GM21381 (cell line): ENCODE measurements around the gene FAM78B.

ENCODE experiments used
- ATAC-seq: cut with Tn5 transposase; IDR thresholded peaks from one replicate; pipeline ENCODE4 v1.9.1; 2021; ENCODE audit warnings: mild to moderate bottlenecking, moderate library complexity; ENCODE audit not compliant: unreplicated experiment

The FAM78B gene

GRCh38 chr1:166079276-166079675, 87.5 kb downstream of the FAM78B start:
- no peak for ATAC-seq

DNA sequence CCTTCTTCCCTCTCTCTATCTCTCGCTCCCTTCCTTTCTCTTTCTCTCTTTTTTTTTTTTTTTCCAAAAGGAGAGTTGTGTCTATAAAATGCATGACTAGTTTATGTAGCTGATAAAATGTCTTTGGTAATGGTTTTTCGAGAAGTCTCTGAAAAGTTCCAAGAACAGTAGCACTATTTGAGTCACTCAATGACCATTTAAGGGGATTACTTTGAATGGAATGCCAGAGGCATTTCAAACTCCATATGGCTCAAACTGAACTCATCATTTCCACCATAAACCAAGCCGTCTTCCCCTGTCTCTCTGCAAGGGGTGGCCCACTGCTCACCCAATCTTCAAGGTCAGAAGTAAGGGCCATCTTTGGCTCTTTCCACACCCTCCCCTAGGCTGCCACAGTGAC, 93.3 kb downstream of the FAM78B start:
- ATAC-seq: no peak

DNA sequence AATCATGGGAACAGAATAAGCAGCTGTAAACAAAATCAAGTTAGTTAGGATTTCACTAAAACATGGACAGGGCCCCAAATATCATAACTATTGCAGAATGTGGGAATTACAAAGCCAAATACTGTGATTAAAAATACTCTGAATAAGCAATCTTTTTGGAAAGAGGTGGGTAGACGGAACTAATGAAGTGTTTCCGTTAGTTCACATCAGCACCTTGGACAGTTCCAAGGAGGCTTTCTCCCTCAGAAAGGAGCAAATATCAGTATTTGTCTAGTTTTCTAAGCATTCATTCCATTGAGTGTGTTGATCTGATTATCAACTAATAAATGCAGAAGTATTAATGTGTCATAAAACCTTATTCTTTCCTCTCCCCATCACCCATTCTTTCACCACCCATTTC, 97.4 kb downstream of the FAM78B start:
- ATAC-seq: no peak

GRCh38 chr1:166066107-166066506, 100.7 kb downstream of the FAM78B start:
- ATAC-seq: no peak

- no peak for ATAC-seq
Observed at GRCh38 chr1:166064951-166065350, 101.8 kb downstream of the FAM78B start.

DNA sequence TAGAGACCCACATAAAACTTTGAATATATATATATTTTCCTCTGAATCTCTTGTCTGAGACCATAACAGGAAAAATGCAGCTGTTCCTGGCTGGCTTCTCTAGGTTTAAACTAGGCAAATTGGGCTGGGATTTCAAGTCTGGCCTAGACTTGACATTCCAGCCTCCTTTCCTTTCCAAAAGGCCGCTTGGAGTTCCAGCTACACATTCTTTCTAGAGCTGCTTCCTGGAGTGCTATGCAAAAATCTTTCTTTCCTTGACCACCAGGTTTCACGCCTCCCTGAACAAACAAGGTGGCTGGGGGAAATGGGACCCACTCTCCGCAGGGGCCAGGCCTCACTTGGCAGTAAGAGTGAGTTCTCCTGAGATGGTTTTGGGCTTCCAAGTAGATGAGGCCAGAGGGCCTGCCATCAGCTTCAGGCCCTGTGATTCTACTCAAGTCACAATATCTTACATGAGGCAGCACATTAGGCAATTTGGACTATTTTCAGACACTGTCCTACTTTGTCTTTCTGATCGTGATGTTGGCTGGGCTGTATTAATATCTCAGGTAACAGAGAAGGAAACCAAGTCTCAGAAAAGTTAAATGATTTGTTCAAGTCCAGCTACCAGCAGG, 102.4 kb downstream of the FAM78B start:
- no peak for ATAC-seq

- ATAC-seq: no peak
Observed at GRCh38 chr1:166063701-166064100, 103.1 kb downstream of the FAM78B start.

DNA sequence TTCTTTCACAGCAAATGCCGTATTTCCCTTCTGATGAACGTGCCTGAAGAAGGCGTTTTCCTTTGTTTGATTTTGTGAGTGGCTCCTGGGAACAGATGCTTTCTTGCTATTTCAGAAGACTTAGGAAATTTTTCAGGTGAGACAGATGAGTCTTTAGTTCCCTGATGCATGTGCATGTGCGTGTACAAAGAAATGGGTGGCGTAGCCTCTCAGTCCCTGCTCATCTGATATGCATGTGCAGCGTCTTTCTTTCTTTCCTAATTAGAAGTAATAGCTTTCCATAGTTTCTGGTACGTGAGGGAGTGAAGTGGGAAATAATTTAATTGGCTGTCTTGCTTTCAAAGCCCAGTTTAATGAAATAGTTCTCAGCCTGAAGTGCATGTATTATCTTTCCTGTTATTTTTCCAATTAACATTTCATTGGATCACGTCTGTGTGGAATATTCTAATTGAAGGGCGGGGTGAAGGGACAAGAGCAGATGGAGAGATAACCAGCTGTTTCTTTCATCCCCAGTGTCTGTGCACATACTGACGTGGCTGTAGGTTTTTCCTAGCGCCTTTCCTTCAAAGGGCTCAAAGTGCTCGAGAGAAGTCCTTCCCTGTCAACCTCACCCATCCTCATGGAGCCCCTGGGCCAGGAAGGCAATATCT, 104.3 kb downstream of the FAM78B start:
- ATAC-seq: no peak

DNA sequence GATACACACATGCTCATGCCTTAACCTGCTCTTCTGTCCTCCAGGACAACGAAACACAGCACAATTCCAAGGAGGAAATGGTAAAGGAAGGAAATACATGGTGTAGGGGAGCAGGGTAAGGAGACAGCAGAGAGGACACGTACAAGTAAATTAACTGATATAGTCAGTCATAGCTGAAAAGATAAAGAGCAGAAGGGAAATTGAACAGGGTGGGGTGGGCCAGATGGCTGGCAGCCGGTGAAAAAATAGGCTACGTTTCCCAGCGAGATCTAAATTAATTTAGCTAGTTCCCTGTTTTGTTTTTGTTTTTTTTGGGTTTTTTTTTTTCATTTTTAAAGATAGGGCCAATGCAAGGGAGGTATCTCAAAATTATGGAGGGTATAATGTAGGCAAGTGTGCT, 109.2 kb downstream of the FAM78B start:
- ATAC-seq: no peak

DNA sequence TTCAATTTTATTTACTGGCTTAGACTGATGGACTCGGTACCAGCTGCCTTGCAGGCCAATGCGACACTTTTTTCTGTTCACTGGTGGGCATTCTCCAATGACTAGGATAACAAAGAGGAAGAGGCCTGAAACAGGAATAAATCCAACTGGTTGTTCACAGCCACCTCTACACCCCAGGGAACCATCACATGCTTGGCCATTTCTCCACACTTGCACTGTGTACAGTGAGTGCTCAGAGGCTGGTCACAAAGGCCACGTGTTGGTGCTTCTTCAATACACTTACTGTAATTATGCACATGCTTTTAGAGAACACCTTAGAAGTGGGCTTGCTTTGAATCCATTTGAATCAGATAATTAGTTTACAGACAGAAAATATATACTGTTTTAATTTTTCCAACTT, 113.4 kb downstream of the FAM78B start:
- no peak for ATAC-seq

- no peak for ATAC-seq
Observed at GRCh38 chr1:166040202-166040997, 126.4 kb downstream of the FAM78B start.

DNA sequence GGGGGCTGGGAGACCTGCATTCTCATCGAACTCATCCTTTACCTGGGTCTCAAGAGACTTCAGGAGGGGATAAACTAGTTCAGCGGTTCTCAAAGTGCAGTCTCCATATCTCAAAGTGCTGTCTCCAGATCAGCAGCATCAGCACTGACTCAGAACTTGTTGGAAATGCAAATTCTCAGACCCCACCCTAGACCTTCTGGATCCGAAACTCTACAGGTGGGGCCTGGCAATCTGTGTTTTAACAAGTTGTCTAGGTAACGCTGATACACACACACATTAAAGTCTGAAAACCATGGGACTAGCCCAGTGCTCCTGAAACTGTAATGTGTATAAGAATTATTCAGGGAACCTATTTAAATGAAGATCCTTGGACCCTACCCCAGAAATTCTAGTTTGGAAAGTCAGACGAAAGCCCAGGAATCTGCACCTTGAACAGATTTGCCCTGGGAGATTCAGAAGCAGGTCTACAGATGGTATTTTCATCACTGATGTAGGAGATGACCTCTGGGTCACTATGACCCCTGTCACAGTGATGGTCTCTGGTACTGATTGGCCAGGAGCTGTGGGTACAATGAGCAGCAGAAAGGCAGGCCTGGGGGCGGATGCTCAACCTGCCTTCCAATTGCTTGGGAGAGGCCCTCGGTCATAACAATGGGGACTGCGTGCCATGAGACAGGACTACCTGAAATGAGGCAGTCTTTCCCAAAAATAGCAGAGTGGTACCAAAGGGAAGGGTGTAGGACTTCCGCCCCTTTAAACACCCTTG, 127.2 kb downstream of the FAM78B start:
- no peak for ATAC-seq

GRCh38 chr1:166036092-166036491, 130.7 kb downstream of the FAM78B start:
- ATAC-seq: no peak

DNA sequence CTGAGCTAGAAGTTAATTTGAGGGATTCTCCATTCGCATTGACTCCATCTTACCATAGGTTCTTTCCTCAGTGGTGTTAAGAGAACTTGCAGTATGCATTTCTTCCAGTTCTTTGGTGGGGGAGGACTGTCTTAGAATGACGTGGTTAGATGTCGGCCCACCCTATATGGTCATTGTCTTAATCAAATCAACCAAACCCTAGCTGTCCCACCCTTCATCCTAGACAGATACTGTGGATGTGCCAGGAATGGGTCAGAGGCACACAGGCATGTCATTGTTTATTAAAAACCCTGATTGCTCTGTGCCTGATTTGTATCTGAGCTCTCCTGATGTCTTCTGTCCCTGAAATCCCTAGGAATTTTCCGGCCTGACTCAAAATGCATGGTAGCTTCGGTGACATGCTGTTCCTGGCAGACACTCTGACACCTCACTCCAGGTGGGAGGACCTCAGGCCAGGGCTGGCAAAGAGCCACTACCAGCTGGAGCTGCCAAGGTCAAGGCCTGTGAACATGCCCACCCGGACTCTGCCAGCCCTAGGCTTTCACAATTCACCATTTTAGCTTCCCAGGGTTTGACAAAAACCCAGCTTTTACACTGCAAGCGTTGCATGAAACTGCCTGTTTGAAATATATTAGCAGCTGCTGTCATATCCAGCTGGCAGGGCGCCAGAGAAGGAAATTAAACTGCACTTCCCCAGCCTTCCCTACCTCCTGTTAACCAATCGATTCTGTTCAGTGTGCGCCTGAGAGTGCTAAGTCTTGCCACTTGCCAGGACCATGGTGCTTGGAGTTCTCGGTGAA, 134.0 kb downstream of the FAM78B start:
- ATAC-seq: no peak

DNA sequence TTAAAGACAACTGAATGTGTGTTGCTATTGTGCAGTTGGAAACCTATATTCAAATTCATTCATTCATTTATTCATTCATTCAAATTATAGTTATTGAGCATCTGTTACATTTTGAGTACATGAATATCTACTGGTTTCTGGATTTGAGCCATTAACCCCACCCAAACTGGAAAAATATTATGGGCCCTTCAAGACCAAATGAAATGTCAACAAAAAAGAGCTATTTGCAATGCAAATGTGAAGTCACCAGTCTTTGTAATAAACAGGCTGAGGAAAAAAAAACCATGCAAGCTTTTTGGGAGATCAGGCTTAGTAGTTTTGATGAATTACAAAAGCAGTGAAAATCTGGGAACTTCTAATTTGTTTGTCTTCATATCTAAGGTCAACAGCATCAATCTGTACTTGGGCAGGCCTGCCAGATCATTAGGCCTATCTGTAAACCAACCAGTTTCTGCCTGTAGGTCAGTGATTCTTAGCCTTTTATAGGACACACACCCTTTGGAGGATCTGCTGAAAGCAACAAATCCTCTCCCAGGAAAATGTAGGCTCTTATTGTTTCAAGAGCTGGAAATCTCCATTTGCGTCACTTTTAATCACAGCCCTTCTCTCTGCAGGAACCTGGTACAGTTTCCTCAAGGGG, 134.7 kb downstream of the FAM78B start:
- no peak for ATAC-seq

- no peak for ATAC-seq
Observed at GRCh38 chr1:166029196-166029945, 137.4 kb downstream of the FAM78B start.

DNA sequence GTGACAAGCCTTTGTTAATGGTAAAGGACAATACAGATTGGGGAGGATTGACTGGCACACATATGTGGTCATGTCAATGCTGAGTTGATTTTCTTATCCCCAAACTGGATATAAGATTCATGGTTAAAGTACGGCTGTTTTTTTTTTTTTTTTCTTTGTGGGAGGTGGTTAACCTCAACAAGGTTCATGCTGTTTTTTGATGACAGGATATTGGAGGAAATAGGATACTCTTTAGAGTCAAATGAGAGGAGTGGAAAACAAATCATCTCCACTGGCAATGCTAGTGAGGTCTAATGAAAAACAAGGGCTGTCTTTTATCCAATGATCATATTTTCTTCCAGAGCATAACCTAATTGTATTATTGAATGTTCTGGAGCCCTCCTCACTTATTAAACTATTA, 140.2 kb downstream of the FAM78B start:
- ATAC-seq: no peak

DNA sequence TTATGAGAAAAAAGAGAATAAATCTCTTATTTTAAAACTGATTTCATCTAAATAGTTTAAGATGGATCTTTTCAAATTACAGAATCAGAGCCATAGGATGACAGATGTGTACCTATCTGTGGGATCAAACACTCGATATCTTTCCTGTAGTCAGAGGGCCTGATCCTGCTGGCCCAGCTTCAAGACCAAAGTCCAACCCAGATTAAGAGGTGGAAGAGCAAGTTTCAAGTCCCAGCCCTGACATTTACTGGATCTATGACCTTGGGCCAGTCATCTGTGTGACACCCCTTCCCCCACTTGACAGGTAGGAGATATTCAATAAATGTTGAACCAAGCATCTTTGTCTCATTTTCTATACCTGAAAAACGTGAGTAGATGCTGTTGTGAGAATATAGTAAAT, 140.7 kb downstream of the FAM78B start:
- no peak for ATAC-seq

DNA sequence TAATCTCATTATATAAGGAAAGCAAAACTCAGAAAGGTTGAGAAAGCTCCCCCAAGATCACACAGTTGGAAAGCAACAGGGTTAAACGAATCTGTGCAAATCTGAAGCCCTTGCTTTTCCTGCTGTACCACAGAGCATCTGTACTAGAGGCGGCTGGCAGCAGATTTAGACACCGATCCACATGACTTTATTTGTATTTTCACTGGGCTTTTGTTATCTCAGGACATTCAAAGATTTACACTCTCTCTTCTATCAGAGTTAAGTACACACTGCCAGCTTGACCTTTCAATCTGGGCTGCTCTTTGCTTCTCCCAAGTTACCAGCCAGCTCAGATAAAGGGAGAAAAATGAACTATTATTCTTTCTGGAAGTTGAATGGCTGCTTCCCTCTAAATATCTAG, 146.6 kb downstream of the FAM78B start:
- ATAC-seq: no peak
